ENCODE results near the gene MRPL24.

MRPL24 gene

GRCh38 chr1:156703336-156703735 lies 37.6 kb downstream of the MRPL24 start:
- no peaks in the 10 kb centered on the region for H3K9me3 Mint-ChIP-seq
- H3K27ac Mint-ChIP-seq: peak overlapping the region in 2 of 3 experiments; percentile 97 to 98
- no peaks in the 10 kb centered on the region for H3K27me3 Mint-ChIP-seq (ENCODE audit: low read depth)
- peaks cover 34% of the 10 kb centered on the region for H3K36me3 Mint-ChIP-seq (ENCODE audit: low read depth)
- no peak for TF ChIP-seq CTCF (IDR thresholded peaks at IDR 0.05; ENCODE audit: unreplicated experiment in 3 of 3)
- H3K4me1 Mint-ChIP-seq: peaks cover 53% of the 10 kb centered on the region
- peak overlapping the region; percentile 84 to 89 (median 86) for H3K4me3 Mint-ChIP-seq

- Mint-ChIP-seq H3K27me3 (ENCODE audit: low read depth) (no peaks in the 10 kb centered on the region), H3K4me1 (peaks cover 50% of the 10 kb centered on the region), H3K36me3 (ENCODE audit: low read depth) (peaks cover 52% of the 10 kb centered on the region), H3K27ac (peak overlapping the region; percentile 11 to 48 (median 36)), H3K4me3 (peak overlapping the region; percentile 4 to 86 (median 40)), H3K9me3 (no peaks in the 10 kb centered on the region)
- TF ChIP-seq CTCF (IDR thresholded peaks at IDR 0.05; ENCODE audit: unreplicated experiment in 3 of 3): no peak
Measured at GRCh38 chr1:156700736-156701531, 40.0 kb downstream of the MRPL24 start.

- H3K9me3 Mint-ChIP-seq: no peaks in the 10 kb centered on the region
- H3K4me3 Mint-ChIP-seq: peak overlapping the region in 2 of 3 experiments; percentile 37 to 44
- H3K27ac Mint-ChIP-seq: peak overlapping the region in 2 of 3 experiments; percentile 61 to 81
- H3K4me1 Mint-ChIP-seq: peaks cover 50% of the 10 kb centered on the region
- peaks cover 52% of the 10 kb centered on the region for H3K36me3 Mint-ChIP-seq (ENCODE audit: low read depth)
- H3K27me3 Mint-ChIP-seq (ENCODE audit: low read depth): no peaks in the 10 kb centered on the region
- no peak for TF ChIP-seq CTCF (IDR thresholded peaks at IDR 0.05; ENCODE audit: unreplicated experiment in 3 of 3)
Measured at GRCh38 chr1:156698995-156699394, 41.9 kb downstream of the MRPL24 start.

GRCh38 chr1:156697481-156697880 lies 43.4 kb downstream of the MRPL24 start:
- H3K27me3 Mint-ChIP-seq (ENCODE audit: low read depth): no peaks in the 10 kb centered on the region

GRCh38 chr1:156696755-156697154 lies 44.1 kb downstream of the MRPL24 start:
- H3K27me3 Mint-ChIP-seq (ENCODE audit: low read depth): no peaks in the 10 kb centered on the region
- peak overlapping the region; percentile 79 to 91 (median 80) for H3K27ac Mint-ChIP-seq
- peak overlapping the region in 2 of 3 experiments; percentile 38 to 40 for H3K4me3 Mint-ChIP-seq
- no peak for TF ChIP-seq CTCF (IDR thresholded peaks at IDR 0.05; ENCODE audit: unreplicated experiment in 3 of 3)
- peaks cover 60% of the 10 kb centered on the region for H3K4me1 Mint-ChIP-seq
- H3K9me3 Mint-ChIP-seq: no peaks in the 10 kb centered on the region
- peaks cover 47% of the 10 kb centered on the region for H3K36me3 Mint-ChIP-seq (ENCODE audit: low read depth)

More at GRCh38 chr1:156697481-156697880, 43.4 kb downstream of the MRPL24 start:
- peaks cover 47% of the 10 kb centered on the region for H3K36me3 Mint-ChIP-seq (ENCODE audit: low read depth)
- H3K9me3 Mint-ChIP-seq: no peaks in the 10 kb centered on the region
- peaks cover 53% of the 10 kb centered on the region for H3K4me1 Mint-ChIP-seq
- peak overlapping the region in 1 of 3 experiments; percentile 22 for H3K4me3 Mint-ChIP-seq
- TF ChIP-seq CTCF (IDR thresholded peaks at IDR 0.05; ENCODE audit: unreplicated experiment in 3 of 3): no peak
- peak overlapping the region; percentile 41 to 91 (median 79) for H3K27ac Mint-ChIP-seq

- Mint-ChIP-seq H3K9me3 (no peaks in the 10 kb centered on the region), H3K36me3 (ENCODE audit: low read depth) (peaks cover 31% of the 10 kb centered on the region), H3K4me1 (peaks cover 69% of the 10 kb centered on the region), H3K4me3 (peak overlapping the region in 1 of 3 experiments; percentile 40), H3K27ac (peak overlapping the region; percentile 85 to 95 (median 86)), H3K27me3 (ENCODE audit: low read depth) (no peaks in the 10 kb centered on the region)
- no peak for TF ChIP-seq CTCF (IDR thresholded peaks at IDR 0.05; ENCODE audit: unreplicated experiment in 3 of 3)
Measured at GRCh38 chr1:156694690-156694962, 46.3 kb downstream of the MRPL24 start.
